ENCODE results near the gene CASKIN2.

GRCh38 chr17:75508931-75509361 is 6.4 kb downstream of the CASKIN2 start:
- TF ChIP-seq EZH2 (IDR thresholded peaks at IDR 0.05; ENCODE audit: insufficient read depth, poor library complexity, severe bottlenecking) (no peak), EZH2phosphoT487 (IDR thresholded peaks at IDR 0.05; ENCODE audit: insufficient read depth, low read depth) (no peak)
